Progenitor cell of endocrine pancreas (in vitro differentiated cells): ENCODE results near the gene HMGXB3. TPM values are rescaled to one million over a fixed set of nuclear protein-coding genes. Genes with fewer than 3 reads are reported as not detected.
"Not testable (repeated sequence)": the region's sequence is repeated elsewhere in the genome, so short reads cannot be mapped to it uniquely, and the experiment has no call there.

ENCODE experiments used
- DNase-seq: peaks from one replicate; pipeline ENCODE4 v3.0.0; 2021; ENCODE audit warnings: low spot score; ENCODE audit not compliant: unreplicated experiment
- H3K27ac Mint-ChIP-seq: 2 replicates; pipeline ENCODE4 v1.8.0; 2021; ENCODE audit warnings: mild to moderate bottlenecking, moderate library complexity, mixed read lengths
- H3K27me3 Mint-ChIP-seq: 2 replicates; pipeline ENCODE4 v1.8.0; 2021; ENCODE audit warnings: mixed read lengths
- H3K36me3 Mint-ChIP-seq: 2 replicates; pipeline ENCODE4 v1.8.0; 2022; ENCODE audit warnings: mixed read lengths; ENCODE audit not compliant: insufficient read depth
- H3K4me1 Mint-ChIP-seq: 2 replicates; pipeline ENCODE4 v1.8.0; 2021; ENCODE audit warnings: low read depth, mixed read lengths
- H3K4me3 Mint-ChIP-seq: 2 replicates; pipeline ENCODE4 v1.8.0; 2021; ENCODE audit warnings: low read depth, mild to moderate bottlenecking, moderate library complexity, mixed read lengths
- H3K9me3 Mint-ChIP-seq: 2 replicates; pipeline ENCODE4 v1.8.0; 2021; ENCODE audit warnings: low read depth, mixed read lengths
- CTCF ChIP-seq: fragments of 200-600 bp; sonication (generic); IDR thresholded peaks from one replicate; pipeline ENCODE4 v1.5.0; 2021; ENCODE audit warnings: antibody characterized with exemption, mild to moderate bottlenecking; ENCODE audit not compliant: unreplicated experiment
- total RNA-seq: library from RNA; stranded (reverse); gene quantifications from 2 replicates; pipeline ENCODE4 v1.2.1, GENCODE V29; 2021

Gene HMGXB3
- total RNA-seq, 1 donor from 2014 or later: 39.9 TPM

GRCh38 chr5:150080696-150081435 lies 80.3 kb downstream of the HMGXB3 start:
- no peak overlapping the region for H3K4me3 Mint-ChIP-seq
- no peaks in the 10 kb centered on the region for H3K36me3 Mint-ChIP-seq
- peaks cover 5% of the 10 kb centered on the region for H3K4me1 Mint-ChIP-seq
- TF ChIP-seq CTCF: no peak
- no peak for DNase-seq
- no peak overlapping the region for H3K27ac Mint-ChIP-seq
- no peaks in the 10 kb centered on the region for H3K9me3 Mint-ChIP-seq
- peaks cover 32% of the 10 kb centered on the region for H3K27me3 Mint-ChIP-seq

DNA sequence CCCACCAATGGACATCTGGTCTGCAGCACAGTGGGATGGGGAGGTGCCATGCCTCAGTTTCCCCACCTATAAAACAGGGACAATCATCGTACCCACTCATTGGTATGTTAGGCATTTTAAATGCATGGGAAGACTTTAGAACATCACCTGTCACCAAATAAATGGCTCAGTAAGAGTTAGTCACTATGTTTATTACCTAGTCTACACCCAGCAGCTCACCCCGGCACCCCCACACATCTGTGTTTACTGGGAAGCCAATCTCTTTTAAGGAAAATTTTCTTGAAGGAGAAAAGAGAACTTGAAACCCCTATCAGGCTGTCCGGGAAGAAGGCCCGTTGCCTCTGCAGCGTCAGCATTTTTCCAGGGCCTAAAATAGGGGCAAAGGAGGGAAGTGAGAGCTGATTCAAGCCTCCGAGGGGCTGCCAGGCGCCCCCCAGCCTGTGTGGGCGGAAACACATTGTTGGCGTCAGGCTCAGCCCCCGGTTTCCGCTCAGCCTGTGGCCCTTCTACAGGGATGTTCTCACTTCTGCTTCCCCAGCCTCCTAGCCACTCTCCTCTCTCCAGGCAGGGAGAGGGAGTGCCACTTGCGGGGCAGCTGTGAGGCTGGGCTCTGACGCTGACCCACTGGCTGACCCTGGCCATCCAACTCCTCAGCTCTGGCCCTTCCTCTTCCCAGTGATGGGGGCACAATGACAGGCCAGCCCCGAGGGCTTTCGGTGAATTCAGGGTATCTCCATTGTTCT lies 81.2 kb downstream of the HMGXB3 start:
- Mint-ChIP-seq H3K9me3 (no peaks in the 10 kb centered on the region), H3K36me3 (no peaks in the 10 kb centered on the region), H3K27me3 (peaks cover 34% of the 10 kb centered on the region), H3K27ac (no peak overlapping the region), H3K4me3 (no peak overlapping the region), H3K4me1 (peaks cover 5% of the 10 kb centered on the region)
- DNase-seq: no peak
- TF ChIP-seq CTCF: no peak

DNA sequence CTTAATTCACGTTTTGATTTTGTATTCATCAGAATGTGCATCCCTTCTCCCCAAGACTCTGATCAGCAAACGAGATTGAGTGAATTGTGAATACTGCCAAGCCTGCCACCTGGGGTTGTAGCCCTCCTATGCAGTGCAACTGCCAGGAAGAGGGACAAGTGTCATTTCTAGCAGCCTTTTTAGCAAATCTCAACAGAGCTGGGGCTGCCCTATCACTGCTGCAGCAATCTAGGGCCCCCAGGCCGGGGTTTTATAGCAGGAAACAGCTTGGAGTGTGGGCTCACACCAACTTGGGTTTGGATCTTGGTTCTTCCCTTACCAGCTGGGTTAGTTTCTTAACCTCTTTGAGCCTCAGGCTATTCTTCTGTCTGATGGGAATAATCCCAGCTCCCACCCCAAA lies 81.8 kb downstream of the HMGXB3 start:
- no peak for TF ChIP-seq CTCF
- Mint-ChIP-seq H3K27ac (no peak overlapping the region), H3K9me3 (no peaks in the 10 kb centered on the region), H3K4me1 (peaks cover 5% of the 10 kb centered on the region), H3K27me3 (peaks cover 37% of the 10 kb centered on the region), H3K36me3 (no peaks in the 10 kb centered on the region), H3K4me3 (no peak overlapping the region)
- no peak for DNase-seq

DNA sequence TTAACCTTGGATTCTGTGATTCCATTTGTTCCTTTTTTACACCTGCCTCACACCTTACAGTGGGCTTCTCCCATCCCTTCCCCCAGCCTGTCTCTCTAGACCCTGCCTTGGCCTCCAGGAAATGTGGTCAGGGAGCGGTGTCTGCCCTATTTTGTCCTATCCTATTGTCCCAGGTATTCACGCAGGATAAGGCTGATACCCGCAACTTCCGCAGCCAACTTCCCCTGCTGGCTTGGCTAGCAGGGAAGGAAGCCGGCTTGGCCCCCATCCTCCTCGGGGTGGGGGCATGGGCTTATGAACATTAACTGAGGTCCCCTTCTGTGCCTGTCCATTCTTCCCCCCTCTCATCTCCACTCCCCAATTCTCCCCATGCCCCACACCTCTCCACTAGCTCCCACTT lies 82.3 kb downstream of the HMGXB3 start:
- no peak for DNase-seq
- TF ChIP-seq CTCF: no peak
- H3K9me3 Mint-ChIP-seq: no peaks in the 10 kb centered on the region
- no peak overlapping the region for H3K27ac Mint-ChIP-seq
- peaks cover 5% of the 10 kb centered on the region for H3K4me1 Mint-ChIP-seq
- H3K4me3 Mint-ChIP-seq: no peak overlapping the region
- no peaks in the 10 kb centered on the region for H3K36me3 Mint-ChIP-seq
- peaks cover 37% of the 10 kb centered on the region for H3K27me3 Mint-ChIP-seq

- H3K4me1 Mint-ChIP-seq, H3K36me3 Mint-ChIP-seq, H3K27ac Mint-ChIP-seq, DNase-seq, H3K4me3 Mint-ChIP-seq, H3K9me3 Mint-ChIP-seq: not testable (repeated sequence)
- H3K27me3 Mint-ChIP-seq: peaks cover 33% of the 10 kb centered on the region
Measured at GRCh38 chr5:150084754-150085153, 84.2 kb downstream of the HMGXB3 start.
